Type B pancreatic cell (in vitro differentiated cells): ENCODE results near the gene RBBP8. TPM values are rescaled to one million over a fixed set of nuclear protein-coding genes. Genes with fewer than 3 reads are reported as not detected.

ENCODE experiments used
- DNase-seq: peaks from one replicate; pipeline ENCODE4 v3.0.0; 2021; ENCODE audit warnings: mixed read lengths; ENCODE audit not compliant: unreplicated experiment; ENCODE audit errors: extremely low spot score
- H3K27ac Mint-ChIP-seq: 2 replicates; pipeline ENCODE4 v1.8.0; 2021; ENCODE audit warnings: mild to moderate bottlenecking, mixed read lengths
- H3K27me3 Mint-ChIP-seq: 2 replicates; pipeline ENCODE4 v1.8.0; 2021; ENCODE audit warnings: mixed read lengths
- H3K36me3 Mint-ChIP-seq: 2 replicates; pipeline ENCODE4 v1.8.0; 2021; ENCODE audit warnings: mixed read lengths
- H3K4me1 Mint-ChIP-seq: one replicate; pipeline ENCODE4 v1.8.0; 2021; ENCODE audit warnings: mixed read lengths; ENCODE audit not compliant: unreplicated experiment
- H3K4me3 Mint-ChIP-seq: 2 replicates; pipeline ENCODE4 v1.8.0; 2021; ENCODE audit warnings: mild to moderate bottlenecking, mixed read lengths
- H3K9me3 Mint-ChIP-seq: 2 replicates; pipeline ENCODE4 v1.8.0; 2021; ENCODE audit warnings: mixed read lengths
- total RNA-seq: library from RNA; stranded (reverse); gene quantifications from 2 replicates; pipeline ENCODE4 v1.2.1, GENCODE V29; 2021; ENCODE audit warnings: low replicate concordance
- TF ChIP-seq, protein P1 (sequence below): fragments of 200-600 bp; sonication (generic); conservative IDR thresholded peaks from 2 replicates; pipeline ENCODE4 v1.5.0; 2021; ENCODE audit warnings: antibody characterized with exemption, mild to moderate bottlenecking

The RBBP8 gene
- total RNA-seq, 1 donor from 2014 or later: 26.7 TPM

DNA sequence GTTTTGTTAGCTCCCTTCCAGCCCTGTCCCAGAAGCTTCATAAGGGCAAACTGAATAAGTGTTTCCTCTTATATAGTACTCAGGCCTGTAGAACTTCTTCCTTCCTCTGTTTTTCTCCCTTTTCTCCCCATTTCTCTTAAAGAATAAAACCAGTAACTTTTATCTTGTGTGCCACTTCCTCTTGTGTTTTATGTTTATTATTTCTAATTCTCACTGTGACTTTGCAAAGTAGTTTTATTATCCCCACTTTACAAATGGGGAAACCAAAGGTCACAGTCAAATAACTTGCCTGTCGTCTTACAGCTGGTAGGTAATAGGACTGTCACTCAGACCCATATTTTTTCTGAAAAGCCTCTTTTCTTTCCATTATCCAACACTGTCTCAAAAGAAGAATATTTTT is 42.4 kb downstream of the RBBP8 start:
- Mint-ChIP-seq H3K4me3 (no peak overlapping the region), H3K27ac (no peak overlapping the region), H3K27me3 (no peaks in the 10 kb centered on the region), H3K36me3 (peaks cover 23% of the 10 kb centered on the region), H3K4me1 (peaks cover 11% of the 10 kb centered on the region), H3K9me3 (no peaks in the 10 kb centered on the region)
- TF ChIP-seq, protein P1, sequence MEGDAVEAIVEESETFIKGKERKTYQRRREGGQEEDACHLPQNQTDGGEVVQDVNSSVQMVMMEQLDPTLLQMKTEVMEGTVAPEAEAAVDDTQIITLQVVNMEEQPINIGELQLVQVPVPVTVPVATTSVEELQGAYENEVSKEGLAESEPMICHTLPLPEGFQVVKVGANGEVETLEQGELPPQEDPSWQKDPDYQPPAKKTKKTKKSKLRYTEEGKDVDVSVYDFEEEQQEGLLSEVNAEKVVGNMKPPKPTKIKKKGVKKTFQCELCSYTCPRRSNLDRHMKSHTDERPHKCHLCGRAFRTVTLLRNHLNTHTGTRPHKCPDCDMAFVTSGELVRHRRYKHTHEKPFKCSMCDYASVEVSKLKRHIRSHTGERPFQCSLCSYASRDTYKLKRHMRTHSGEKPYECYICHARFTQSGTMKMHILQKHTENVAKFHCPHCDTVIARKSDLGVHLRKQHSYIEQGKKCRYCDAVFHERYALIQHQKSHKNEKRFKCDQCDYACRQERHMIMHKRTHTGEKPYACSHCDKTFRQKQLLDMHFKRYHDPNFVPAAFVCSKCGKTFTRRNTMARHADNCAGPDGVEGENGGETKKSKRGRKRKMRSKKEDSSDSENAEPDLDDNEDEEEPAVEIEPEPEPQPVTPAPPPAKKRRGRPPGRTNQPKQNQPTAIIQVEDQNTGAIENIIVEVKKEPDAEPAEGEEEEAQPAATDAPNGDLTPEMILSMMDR: no peak
- no peak for DNase-seq

DNA sequence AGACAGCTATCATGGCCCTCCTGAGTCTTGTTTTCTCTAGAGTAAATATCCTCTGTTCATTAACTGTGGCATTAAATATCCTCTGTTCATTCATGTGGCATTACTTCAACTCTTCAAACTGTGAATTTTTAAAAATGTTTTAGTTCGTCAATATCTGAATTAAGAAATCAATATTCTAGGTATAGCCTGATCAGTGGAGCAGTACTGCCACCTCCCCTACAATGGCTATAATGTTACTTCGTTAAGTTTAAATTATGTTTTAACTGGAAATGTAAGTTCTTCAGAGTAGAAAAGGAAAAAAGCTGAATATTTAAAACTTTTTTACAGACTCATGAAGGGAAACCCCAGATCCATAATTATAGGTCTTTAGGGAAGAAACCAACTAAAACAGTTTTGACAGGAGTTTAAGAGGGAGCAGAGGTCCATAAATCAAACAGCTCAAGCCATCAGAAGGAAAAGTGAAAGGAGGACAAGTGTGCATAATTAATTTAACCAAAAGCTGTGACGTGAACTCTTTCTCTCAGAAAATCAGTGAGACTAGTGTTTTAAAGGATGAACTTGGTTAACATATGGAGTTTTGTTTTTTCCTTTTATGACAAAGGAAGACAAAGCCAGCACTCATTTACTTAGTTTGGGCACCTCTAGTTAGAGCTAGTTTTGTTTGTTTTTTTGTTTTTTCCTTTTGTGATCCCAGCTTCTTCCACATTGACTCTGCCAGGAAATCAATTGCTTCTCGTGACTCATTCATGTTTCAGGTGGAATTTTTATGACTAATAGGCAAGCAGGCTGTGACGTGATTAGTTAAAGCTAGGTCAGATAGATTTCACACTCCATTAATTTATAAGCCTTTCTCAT is 44.9 kb downstream of the RBBP8 start:
- Mint-ChIP-seq H3K4me3 (no peak overlapping the region), H3K9me3 (no peaks in the 10 kb centered on the region), H3K27me3 (no peaks in the 10 kb centered on the region), H3K36me3 (peaks cover 17% of the 10 kb centered on the region), H3K27ac (peak overlapping the region; percentile 39), H3K4me1 (peaks cover 11% of the 10 kb centered on the region)
- TF ChIP-seq, protein P1: no peak
- DNase-seq: no peak

DNA sequence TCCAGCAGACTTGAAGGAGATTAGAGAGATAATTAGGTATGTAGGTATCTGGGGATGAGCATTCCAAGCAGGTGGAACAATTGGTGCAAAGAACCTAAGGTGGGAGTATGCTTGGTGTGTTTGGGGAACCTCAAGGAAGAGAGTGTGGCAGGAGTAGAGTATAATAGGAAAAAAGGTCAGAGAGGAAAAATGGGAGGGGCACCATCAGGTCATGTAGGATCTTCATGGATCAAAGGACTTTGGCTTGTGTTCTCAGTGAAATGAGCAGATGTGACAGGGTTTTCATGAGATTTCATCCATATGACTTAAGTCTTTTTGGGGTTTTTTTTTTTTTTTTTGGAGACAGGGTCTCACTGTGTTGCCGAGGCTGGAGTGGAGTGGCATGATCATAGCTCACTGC is 47.3 kb downstream of the RBBP8 start:
- H3K27me3 Mint-ChIP-seq: no peaks in the 10 kb centered on the region
- no peak overlapping the region for H3K4me3 Mint-ChIP-seq
- TF ChIP-seq, protein P1: no peak
- DNase-seq: no peak
- peaks cover 11% of the 10 kb centered on the region for H3K4me1 Mint-ChIP-seq
- no peak overlapping the region for H3K27ac Mint-ChIP-seq
- peaks cover 13% of the 10 kb centered on the region for H3K36me3 Mint-ChIP-seq
- no peaks in the 10 kb centered on the region for H3K9me3 Mint-ChIP-seq

DNA sequence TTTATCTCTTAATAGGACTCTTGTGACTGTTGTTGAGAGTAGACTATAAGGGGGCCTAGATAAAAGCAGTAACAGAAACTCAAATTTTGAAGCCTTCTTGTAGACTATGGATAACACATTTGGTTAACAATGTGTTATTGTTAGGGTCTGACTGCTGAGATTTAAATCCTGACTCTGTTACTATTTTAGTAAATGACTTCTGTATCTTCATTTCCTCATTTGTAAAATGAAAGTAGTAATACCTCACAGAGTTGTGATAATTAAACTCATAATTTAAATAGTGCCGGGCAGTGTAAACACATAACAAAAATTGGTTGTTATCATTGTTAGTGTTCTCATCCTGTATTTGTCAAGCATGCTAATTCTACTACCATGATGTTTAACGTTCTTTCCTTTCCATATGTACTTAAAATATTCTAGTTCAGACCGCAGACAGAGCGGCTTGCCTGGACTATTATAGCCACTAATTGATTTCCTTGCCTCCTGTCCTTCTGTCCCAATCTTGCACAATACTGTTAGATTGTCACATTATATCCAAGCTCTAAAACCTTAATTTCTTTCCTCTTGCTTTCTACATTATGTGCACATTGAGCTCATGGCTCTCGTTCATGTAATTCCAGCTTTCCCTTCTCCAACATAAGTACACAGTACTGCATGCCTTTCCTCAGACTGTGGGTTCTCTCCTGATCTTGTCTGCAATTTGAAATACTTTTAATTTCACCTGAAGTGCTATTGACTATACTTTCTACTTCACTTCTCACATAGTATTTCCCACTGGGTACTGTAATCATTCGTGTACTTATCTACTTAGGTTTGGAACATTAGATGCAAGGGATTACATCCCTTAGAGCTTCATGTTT is 48.4 kb downstream of the RBBP8 start:
- no peak for DNase-seq
- Mint-ChIP-seq H3K27me3 (no peaks in the 10 kb centered on the region), H3K9me3 (no peaks in the 10 kb centered on the region), H3K4me3 (no peak overlapping the region), H3K36me3 (peaks cover 12% of the 10 kb centered on the region), H3K27ac (peak overlapping the region; percentile 2), H3K4me1 (peaks cover 11% of the 10 kb centered on the region)
- TF ChIP-seq, protein P1: no peak

DNA sequence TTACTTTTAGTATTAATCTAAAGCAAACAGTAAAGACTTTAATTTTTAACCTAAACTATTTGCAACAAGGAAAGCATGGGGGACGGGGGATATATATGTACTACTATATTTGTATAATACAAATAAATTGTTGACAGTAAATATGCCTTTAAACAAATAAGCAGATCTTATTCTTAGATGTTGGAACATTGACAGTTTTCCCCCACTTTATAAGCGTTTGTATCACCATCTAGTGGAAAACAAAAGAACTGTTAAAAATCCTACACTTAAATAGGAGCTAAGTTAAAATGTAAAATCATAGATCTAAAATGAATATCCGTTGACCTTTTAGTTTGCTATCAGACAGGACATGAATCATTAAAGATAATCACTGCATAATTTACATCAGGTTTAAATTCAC is 50.0 kb downstream of the RBBP8 start:
- peaks cover 5% of the 10 kb centered on the region for H3K4me1 Mint-ChIP-seq

More for the DNA sequence above, 50.0 kb downstream of the RBBP8 start:
- H3K36me3 Mint-ChIP-seq: peaks cover 12% of the 10 kb centered on the region
- H3K4me3 Mint-ChIP-seq: no peak overlapping the region
- no peaks in the 10 kb centered on the region for H3K9me3 Mint-ChIP-seq
- TF ChIP-seq, protein P1: peak; percentile 71
- no peak overlapping the region for H3K27ac Mint-ChIP-seq
- H3K27me3 Mint-ChIP-seq: no peaks in the 10 kb centered on the region
- no peak for DNase-seq
